ENCODE results near the gene NDUFB10.
"Not testable (repeated sequence)": the region's sequence is repeated elsewhere in the genome, so short reads cannot be mapped to it uniquely, and the experiment has no call there.

The NDUFB10 gene

GRCh38 chr16:1947369-1947670 lies 12.0 kb upstream of the NDUFB10 start:
- no peak for DNase-seq

- DNase-seq = no peak
Measured at GRCh38 chr16:1949507-1949906, 9.8 kb upstream of the NDUFB10 start.

- no peak for DNase-seq
Measured at GRCh38 chr16:1950047-1950446, 9.3 kb upstream of the NDUFB10 start.

- no peak for DNase-seq
Measured at GRCh38 chr16:1950559-1950958, 8.8 kb upstream of the NDUFB10 start.

GRCh38 chr16:1953734-1954133 lies 5.6 kb upstream of the NDUFB10 start:
- no peak for DNase-seq

- not testable (repeated sequence) for DNase-seq
Measured at GRCh38 chr16:1957434-1958142, 1.8 kb upstream of the NDUFB10 start.

- DNase-seq = not testable (repeated sequence)
Measured at GRCh38 chr16:1958143-1958491, 1.2 kb upstream of the NDUFB10 start.

DNA sequence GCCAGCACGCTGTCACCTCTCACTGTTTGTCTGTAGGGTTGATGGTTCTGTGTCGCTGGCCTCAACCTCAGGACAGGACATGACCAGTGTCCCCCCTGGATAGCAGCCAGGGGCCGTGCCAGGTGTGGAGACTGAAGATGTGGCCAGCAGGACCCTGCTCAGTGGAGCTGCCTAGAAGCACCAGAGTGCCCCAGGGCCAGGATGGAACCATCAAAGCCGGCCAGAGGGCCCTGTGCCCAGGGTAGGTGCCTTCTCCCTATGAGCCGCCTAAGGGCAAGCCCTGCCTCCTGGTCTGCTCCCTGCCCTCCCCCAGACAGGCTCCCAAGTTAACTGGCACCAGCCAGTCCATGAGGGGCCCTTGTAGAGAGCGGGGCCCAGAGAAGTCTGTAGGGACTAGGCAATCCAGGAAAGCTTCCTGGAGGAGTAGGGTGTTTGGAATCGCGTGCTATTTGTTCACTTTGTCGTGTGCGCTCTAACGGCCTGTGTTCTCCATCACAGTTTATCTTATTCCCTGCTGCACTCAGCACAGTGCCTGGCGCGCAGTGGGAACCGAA lies 546 bp upstream of the NDUFB10 start:
- no peak for DNase-seq

DNA sequence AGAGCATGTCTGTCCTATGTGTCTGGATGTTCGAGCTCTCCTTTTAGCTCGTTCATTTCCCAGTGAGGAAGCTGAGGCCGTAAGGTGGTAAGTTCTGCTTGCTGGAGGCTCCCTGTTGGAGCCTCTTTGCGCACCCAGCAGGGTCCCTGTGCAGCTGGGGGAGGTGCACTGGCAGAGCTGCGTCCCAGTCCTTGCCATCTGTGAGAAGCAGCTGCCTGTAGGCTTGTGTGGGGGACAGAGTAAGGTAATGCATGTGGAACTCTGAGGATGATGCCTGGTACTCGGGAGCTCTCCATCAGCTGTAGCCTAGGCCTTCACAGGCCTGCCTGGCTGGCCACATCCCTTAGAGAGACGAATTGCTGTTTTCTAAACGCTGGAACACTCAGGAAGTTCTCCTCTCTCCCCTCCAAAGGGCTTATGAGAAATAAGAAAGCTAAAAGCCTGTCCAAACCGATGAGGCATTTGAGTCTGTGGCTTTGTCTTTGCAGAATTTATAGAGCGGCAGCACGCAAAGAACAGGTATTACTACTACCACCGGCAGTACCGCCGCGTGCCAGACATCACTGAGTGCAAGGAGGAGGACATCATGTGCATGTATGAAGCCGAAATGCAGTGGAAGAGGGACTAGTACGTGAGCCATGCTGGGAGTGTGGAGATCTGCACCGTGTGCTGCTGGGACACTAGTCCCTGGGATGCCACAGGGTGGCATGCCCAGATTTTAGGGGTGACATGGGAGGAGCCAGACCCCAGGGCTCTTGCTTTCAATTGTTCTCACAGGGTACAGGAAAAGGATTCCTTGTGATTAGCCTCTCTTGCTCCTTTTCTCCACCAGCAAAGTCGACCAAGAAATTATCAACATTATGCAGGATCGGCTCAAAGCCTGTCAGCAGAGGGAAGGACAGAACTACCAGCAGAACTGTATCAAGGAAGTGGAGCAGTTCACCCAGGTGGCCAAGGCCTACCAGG lies 1.6 kb downstream of the NDUFB10 start:
- peak; percentile 41 for DNase-seq

DNA sequence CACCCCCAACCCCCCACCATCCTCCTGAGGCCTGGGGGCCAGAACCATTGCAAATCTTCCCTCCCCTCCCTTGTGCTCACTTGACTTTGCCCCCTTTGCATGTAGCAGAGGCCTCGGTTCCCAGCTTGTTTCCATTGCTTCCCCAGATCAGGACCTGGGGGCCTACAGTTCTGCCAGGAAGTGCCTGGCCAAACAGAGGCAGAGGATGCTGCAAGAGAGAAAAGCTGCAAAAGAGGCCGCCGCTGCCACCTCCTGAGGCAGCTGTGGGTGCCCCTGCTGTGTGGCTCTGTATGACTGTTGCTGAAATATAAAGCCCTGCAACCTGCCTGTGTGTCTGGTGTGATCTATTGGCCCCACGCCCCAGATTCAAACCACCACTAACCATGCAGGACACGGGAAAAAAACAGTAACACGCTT lies 2.3 kb downstream of the NDUFB10 start:
- DNase-seq = no peak

DNA sequence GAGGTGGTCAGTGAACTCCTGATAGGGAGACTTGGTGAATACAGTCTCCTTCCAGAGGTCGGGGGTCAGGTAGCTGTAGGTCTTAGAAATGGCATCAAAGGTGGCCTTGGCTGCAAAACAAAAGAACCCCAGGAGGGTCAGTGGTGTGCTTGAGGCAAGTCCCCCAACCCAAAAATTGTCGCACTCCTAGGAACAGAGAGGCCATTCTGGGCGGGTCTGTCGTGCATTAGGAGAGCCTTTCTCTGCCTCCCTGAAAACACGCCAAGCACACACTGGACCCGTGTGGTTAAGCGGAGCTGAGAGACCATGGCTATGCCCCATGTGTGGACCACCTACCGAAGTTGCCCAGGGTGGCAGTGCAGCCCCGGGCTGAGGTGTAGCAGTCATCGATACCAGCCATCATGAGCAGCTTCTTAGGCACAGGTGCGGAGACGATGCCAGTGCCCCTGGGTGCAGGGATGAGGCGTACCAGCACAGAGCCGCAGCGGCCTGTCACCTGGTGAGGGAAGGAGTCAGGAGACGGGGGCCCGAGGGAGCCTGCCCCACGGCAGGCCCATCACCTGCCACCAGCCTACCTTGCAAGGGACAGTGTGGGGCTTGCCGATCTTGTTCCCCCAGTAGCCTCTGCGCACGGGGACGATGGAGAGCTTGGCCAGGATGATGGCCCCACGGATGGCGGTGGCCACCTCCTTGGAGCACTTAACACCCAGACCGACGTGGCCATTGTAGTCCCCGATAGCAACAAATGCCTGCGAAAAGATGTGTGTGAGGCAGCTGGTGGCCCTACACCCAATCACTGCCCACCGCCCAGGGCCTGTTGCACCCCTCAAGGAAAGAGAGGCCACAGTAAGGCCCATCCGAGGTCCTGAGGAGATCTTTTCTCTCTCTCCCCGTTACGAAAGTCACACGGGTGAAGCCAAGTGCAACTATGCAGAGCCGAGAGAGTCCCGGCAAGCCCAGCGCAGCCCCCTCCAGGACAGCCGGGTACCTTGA lies 3.1 kb downstream of the NDUFB10 start:
- DNase-seq = not testable (repeated sequence)

DNA sequence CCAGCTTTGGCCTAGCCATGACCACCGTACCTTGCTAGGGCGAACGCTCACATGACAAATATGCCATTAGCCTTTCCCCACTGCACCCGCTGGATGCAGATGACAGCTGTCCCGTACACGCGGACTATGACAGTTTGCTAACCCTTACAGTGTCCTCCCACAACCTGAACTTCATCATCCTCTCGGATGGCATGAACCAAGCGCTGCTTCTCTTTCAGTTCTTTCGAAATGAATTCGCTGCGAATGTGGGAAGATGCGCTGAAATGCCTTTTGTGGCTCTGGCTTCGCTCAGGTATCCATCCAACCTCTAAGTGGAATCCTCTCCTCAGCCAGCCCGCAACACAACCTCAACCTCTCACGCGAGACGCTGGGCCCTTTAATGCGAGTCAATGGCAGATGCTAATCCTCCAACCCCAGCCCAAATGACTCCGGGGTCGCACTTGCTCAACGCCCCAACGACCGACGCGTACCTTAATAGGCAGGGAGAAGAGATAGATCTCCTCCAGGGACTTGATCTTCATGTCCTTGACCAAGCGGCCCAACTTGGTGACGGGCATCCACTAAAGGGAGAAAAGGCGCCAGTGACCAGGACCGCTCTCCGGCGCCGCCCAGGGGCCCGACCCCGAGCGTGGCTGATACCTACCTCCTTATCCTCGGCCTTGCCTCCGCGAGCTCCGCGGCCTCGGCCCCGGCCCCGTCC lies 4.6 kb downstream of the NDUFB10 start:
- no peak for DNase-seq

DNA sequence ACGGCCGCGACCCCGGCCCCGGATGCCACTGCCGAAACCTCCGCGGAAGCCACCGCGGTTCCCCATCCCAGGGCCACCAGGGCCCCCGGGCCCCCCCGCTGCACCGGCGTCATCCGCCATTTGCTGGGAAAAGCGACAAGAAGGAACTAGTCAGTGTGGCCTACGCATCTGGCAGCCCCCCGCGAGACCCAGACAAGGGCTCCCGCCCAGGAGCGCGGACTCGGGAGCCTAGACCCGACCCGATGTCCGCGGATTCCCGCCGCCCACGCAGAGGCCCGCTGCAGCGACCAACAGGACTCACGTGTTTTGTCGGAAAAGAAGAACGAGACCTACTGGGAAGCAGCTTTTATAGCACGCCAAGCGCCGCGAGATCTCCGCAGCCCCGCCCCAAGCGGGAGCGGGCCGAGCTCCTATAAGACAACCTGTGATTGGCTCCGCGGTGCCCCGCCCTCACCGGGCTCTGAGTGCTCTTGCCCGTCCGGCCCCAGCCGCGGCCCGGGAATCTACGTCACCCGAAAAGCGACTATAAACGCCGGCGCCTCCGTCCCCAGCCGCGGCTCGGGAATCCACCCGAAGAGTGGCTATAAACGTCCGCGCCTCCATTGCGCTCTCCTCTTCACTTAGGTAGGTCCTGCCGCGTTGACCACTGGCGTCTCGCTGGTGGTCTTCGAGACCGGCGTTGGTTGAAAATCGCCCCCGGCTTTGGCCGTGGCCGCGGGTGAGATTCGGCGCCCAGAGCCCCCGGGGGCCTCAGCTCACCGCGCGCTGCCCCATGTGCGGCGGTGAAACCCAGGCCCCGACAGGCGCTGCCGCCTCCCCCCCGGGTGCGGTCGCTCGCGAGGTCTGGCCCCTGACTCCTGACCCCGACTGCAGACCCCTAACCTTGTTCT lies 5.4 kb downstream of the NDUFB10 start, which contains the start of gene RPS2:
Gene RPS2, minus strand, starts transcription at position 321 of the 890 bp plus-strand sequence. Its CDS starts 201 bp downstream, at position 120.
- DNase-seq = peak; percentile 93

- DNase-seq = no peak
Measured at GRCh38 chr16:1965396-1966001, 6.2 kb downstream of the NDUFB10 start.

- DNase-seq = no peak
Measured at GRCh38 chr16:1966460-1966859, 7.1 kb downstream of the NDUFB10 start, which contains the start of gene RNF151. Gene RNF151 (plus strand): TSS chr16:1966856. CDS start chr16:1966882, 26 bp downstream.

DNA sequence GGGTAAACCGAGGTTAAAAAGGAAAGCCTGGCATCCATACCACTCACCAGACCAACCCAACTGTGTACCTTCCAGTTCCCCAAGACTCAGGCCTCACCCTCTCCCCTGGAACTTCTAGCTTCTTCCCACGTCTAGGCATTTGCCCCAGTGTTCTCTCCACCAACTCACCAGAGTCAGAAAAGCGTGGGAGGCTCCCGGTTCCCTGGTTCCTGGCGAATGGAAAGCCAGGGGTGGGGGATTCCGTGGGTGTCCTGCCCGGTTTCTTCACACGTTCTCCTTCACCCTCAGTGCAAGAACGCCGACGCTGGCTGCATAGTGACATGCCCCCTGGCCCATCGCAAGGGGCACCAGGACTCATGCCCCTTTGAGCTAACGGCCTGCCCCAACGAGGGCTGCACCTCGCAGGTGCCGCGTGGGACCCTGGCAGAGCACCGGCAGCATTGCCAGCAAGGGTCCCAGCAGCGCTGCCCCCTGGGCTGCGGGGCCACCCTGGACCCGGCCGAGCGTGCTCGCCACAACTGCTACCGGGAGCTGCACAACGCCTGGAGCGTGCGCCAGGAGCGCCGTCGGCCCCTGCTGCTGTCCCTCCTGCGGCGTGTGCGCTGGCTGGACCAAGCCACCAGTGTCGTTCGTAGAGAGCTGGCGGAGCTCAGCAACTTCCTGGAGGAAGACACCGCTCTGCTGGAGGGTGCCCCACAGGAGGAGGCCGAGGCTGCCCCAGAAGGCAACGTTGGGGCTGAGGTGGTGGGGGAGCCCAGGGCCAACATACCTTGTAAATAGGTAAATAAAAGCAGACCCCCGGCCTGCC lies 9.0 kb downstream of the NDUFB10 start:
- DNase-seq = no peak

- peak; percentile 75 for DNase-seq
Measured at GRCh38 chr16:1971796-1972489, 12.6 kb downstream of the NDUFB10 start, which contains the start of gene TBL3. Gene TBL3 (plus strand): TSS chr16:1972053. CDS start chr16:1972165, 112 bp downstream.

- DNase-seq = no peak
Measured at GRCh38 chr16:1972490-1972877, 13.1 kb downstream of the NDUFB10 start.
